Breast epithelium (tissue), 3 donors: Measurements from ENCODE around the gene RRP1.

Experiments
- POLR2A ChIP-seq: fragments of 450-650 bp; IDR thresholded peaks from one replicate; pipeline ENCODE4 v1.6.1; 2016; ENCODE audit warnings: antibody characterized with exemption, mild to moderate bottlenecking, moderate library complexity
- POLR2AphosphoS5 ChIP-seq, 3 donors: sonication (generic); formaldehyde crosslinking; IDR thresholded peaks; one replicate each; pipeline ENCODE4 v1.6.1; 2017; ENCODE audit warnings: antibody characterized with exemption in 3 of 3
- TF ChIP-seq, protein P1 (sequence below), 3 donors: fragments of 450-650 bp; IDR thresholded peaks; one replicate each; pipeline ENCODE4 v1.5.1; 2016 to 2017; ENCODE audit warnings: antibody characterized with exemption in 3 of 3, mild to moderate bottlenecking in 3 of 3, moderate library complexity in 3 of 3

DNA sequence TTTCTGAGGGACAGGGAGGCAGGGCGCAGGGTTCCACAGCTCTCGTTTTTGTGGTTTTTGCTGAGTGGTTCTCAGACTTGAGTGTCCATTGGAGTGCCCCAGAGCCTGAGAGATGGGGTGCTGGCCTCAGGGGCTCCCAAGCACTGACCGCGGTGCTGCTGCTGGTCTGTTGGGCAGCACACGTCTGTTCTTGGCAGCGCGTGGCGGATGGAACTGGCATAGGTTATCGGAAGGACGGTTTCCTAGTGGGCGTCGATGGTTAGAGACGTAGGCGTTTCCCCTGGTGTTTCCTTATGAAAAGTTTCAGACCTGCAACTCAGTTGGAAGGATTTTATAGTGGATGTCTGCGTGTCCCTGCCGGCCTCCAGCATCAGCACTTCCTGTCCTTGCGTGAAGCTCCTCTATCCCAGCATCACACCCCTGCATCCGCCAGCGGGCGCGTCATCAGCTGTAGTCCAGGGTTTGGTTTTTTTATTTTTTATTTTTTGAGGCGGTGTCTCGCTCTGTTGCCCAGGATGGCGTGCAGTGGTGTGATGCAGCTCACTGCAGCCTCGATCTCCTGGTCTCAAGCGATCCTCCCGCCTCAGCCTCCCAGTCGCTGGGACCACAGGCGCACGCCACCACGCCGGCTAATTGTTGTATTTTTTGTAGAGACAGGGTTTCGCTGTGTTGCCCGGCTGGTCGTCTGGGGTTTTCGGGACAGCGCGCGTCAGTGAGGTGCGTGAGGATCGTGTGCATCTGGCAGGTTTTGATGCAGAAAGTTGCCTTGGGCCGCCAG lies 11.8 kb downstream of the RRP1 start:
- TF ChIP-seq, protein P1, sequence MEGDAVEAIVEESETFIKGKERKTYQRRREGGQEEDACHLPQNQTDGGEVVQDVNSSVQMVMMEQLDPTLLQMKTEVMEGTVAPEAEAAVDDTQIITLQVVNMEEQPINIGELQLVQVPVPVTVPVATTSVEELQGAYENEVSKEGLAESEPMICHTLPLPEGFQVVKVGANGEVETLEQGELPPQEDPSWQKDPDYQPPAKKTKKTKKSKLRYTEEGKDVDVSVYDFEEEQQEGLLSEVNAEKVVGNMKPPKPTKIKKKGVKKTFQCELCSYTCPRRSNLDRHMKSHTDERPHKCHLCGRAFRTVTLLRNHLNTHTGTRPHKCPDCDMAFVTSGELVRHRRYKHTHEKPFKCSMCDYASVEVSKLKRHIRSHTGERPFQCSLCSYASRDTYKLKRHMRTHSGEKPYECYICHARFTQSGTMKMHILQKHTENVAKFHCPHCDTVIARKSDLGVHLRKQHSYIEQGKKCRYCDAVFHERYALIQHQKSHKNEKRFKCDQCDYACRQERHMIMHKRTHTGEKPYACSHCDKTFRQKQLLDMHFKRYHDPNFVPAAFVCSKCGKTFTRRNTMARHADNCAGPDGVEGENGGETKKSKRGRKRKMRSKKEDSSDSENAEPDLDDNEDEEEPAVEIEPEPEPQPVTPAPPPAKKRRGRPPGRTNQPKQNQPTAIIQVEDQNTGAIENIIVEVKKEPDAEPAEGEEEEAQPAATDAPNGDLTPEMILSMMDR (IDR thresholded peaks at IDR 0.05), result no peak
- TF ChIP-seq POLR2A (no peak), POLR2AphosphoS5 (IDR thresholded peaks at IDR 0.05) (no peak)
